ENCODE measurements around the gene PDE6A.
"Not testable (repeated sequence)": the region's sequence is repeated elsewhere in the genome, so short reads cannot be mapped to it uniquely, and the experiment has no call there.

PDE6A gene

GRCh38 chr5:149892594-149892993 lies 52.0 kb downstream of the PDE6A start:
- DNase-seq, result no peak

- DNase-seq, result no peak
These were observed 56.3 kb downstream of the PDE6A start for GRCh38 chr5:149888280-149888679.

- no peak for DNase-seq
These were observed 56.9 kb downstream of the PDE6A start for GRCh38 chr5:149887622-149888183.

- no peak for DNase-seq
These were observed 57.7 kb downstream of the PDE6A start for GRCh38 chr5:149886692-149887470.

- DNase-seq, result no peak
These were observed 58.5 kb downstream of the PDE6A start for GRCh38 chr5:149886060-149886459.

GRCh38 chr5:149885513-149885912 lies 59.1 kb downstream of the PDE6A start:
- no peak for DNase-seq

- DNase-seq, result no peak
These were observed 61.0 kb downstream of the PDE6A start for GRCh38 chr5:149883550-149883949.

GRCh38 chr5:149882633-149883032 lies 62.0 kb downstream of the PDE6A start:
- DNase-seq, result not testable (repeated sequence)

- DNase-seq, result no peak
These were observed 62.7 kb downstream of the PDE6A start for GRCh38 chr5:149881874-149882273.

GRCh38 chr5:149881069-149881622 lies 63.4 kb downstream of the PDE6A start:
- no peak for DNase-seq

- DNase-seq, result not testable (repeated sequence)
These were observed 65.0 kb downstream of the PDE6A start for GRCh38 chr5:149879593-149879992.

- DNase-seq, result no peak
These were observed 66.2 kb downstream of the PDE6A start for GRCh38 chr5:149878371-149878770.

- no peak for DNase-seq
These were observed 70.7 kb downstream of the PDE6A start for GRCh38 chr5:149873896-149874295.

- DNase-seq, result no peak
These were observed 72.1 kb downstream of the PDE6A start for GRCh38 chr5:149872351-149873040.

GRCh38 chr5:149871471-149871870 lies 73.1 kb downstream of the PDE6A start:
- DNase-seq, result no peak

GRCh38 chr5:149870697-149871096 lies 73.9 kb downstream of the PDE6A start:
- DNase-seq, result no peak

- no peak for DNase-seq
These were observed 74.4 kb downstream of the PDE6A start for GRCh38 chr5:149870232-149870631.

GRCh38 chr5:149869411-149869821 lies 75.2 kb downstream of the PDE6A start:
- DNase-seq, result no peak

- no peak for DNase-seq
These were observed 78.8 kb downstream of the PDE6A start for GRCh38 chr5:149865746-149866145.

GRCh38 chr5:149863830-149864229 lies 80.8 kb downstream of the PDE6A start:
- DNase-seq, result no peak

- DNase-seq, result no peak
These were observed 81.4 kb downstream of the PDE6A start for GRCh38 chr5:149863176-149863575.

- DNase-seq, result peak in 1 of 2 donors; percentile 23
These were observed 83.7 kb downstream of the PDE6A start for GRCh38 chr5:149860801-149861322.

GRCh38 chr5:149859746-149860145 lies 84.8 kb downstream of the PDE6A start:
- DNase-seq, result no peak

All from CD4-positive, alpha-beta T cell treated with Interferon alpha-2 for 1 hour (primary cell).